H1 (cell line): ENCODE measurements around the gene MYL9. TPM values are rescaled to one million over a fixed set of nuclear protein-coding genes. Genes with fewer than 3 reads are reported as not detected.

Source experiments
- CTCF ChIA-PET: fragments of 300-600 bp; sonication (Branson Sonifier 250); formaldehyde crosslinking; loops from one replicate; lab custom pipeline; 2021; ENCODE audit not compliant: partially characterized antibody; lab: Charles Lee
- POLR2A ChIA-PET: fragments of 300-600 bp; sonication (Branson Sonifier 250); formaldehyde crosslinking; loops from one replicate; lab custom pipeline; 2021; ENCODE audit warnings: inconsistent platforms; ENCODE audit not compliant: partially characterized antibody; lab: Charles Lee
- DNase-seq, 2 experiments: peaks; one replicate each; pipeline versions ENCODE4 v3.0.0 to v3.0.0-alpha.2; 2010 to 2022; ENCODE audit warnings: low spot score in 2 of 2, low read depth in 1 of 2, mixed read lengths in 1 of 2
- FAIRE-seq: peaks from 2 replicates; lab custom pipeline; 2011; peaks lifted over from hg19 to GRCh38; lab: Jason Lieb, UNC
- H2AFZ ChIP-seq: 2 replicates; pipeline ENCODE4 v1.8.1; 2012; ENCODE audit warnings: low read length, inconsistent platforms
- H2AK5ac ChIP-seq: 2 replicates; pipeline ENCODE4 v1.6.1; 2013; ENCODE audit warnings: low read depth, low read length
- H2BK120ac ChIP-seq: replicated peaks from 2 replicates; pipeline ENCODE3; 2013; ENCODE audit warnings: low read depth, low read length, inconsistent platforms
- H2BK12ac ChIP-seq: 2 replicates; pipeline ENCODE4 v1.6.1; 2013; ENCODE audit warnings: low read depth, low read length
- H2BK15ac ChIP-seq: 2 replicates; pipeline ENCODE4 v1.6.1; 2013; ENCODE audit warnings: low read length
- H2BK20ac ChIP-seq: 2 replicates; pipeline ENCODE4 v1.6.1; 2013; ENCODE audit warnings: low read length
- H2BK5ac ChIP-seq: 2 replicates; pipeline ENCODE4 v1.6.1; 2013; ENCODE audit warnings: low read depth, low read length
- H3K14ac ChIP-seq: 2 replicates; pipeline ENCODE4 v1.6.1; 2013; ENCODE audit warnings: inconsistent platforms; ENCODE audit not compliant: insufficient read length
- H3K18ac ChIP-seq: 2 replicates; pipeline ENCODE4 v1.6.1; 2013; ENCODE audit warnings: low read length; ENCODE audit errors: extremely low read depth
- H3K23ac ChIP-seq: 2 replicates; pipeline ENCODE4 v1.6.1; 2013; ENCODE audit warnings: inconsistent platforms; ENCODE audit not compliant: insufficient read length
- H3K23me2 ChIP-seq: 2 replicates; pipeline ENCODE4 v1.6.1; 2013; ENCODE audit warnings: low read depth, low read length
- H3K27ac ChIP-seq: 2 replicates; pipeline ENCODE4 v1.6.1; 2011; ENCODE audit warnings: low read depth, low read length, inconsistent platforms
- H3K27me3 ChIP-seq, 4 experiments: replicated peaks in 1 of 4; 1 replicate in 1 of 4; 2 replicates in 3 of 4; pipeline versions ENCODE4 v1.6.1 to v1.8.1; 2011 to 2013; ENCODE audit warnings: low read length in 3 of 4, mild to moderate bottlenecking in 3 of 4, inconsistent platforms in 2 of 4, mixed read lengths in 2 of 4, moderate library complexity in 1 of 4; ENCODE audit not compliant: control insufficient read depth in 3 of 4, insufficient read depth in 3 of 4; ENCODE audit errors: extremely low read depth in 1 of 4
- H3K36me3 ChIP-seq, 4 experiments: 2 replicates each; pipeline versions ENCODE4 v1.6.1 to v1.8.1; 2011 to 2013; ENCODE audit warnings: mild to moderate bottlenecking in 4 of 4, low read length in 3 of 4, moderate library complexity in 2 of 4, control low read depth in 1 of 4, inconsistent platforms in 1 of 4; ENCODE audit not compliant: insufficient read depth in 4 of 4, control insufficient read depth in 2 of 4
- H3K4ac ChIP-seq: replicated peaks from 2 replicates; pipeline ENCODE3; 2013; ENCODE audit warnings: low read length, low read depth, mixed read lengths, inconsistent platforms; ENCODE audit not compliant: insufficient read length
- H3K4me1 ChIP-seq, 4 experiments: replicated peaks in 1 of 4; 1 replicate in 1 of 4; 2 replicates in 3 of 4; pipeline versions ENCODE4 v1.6.1 to v1.8.1; 2011 to 2013; ENCODE audit warnings: low read length in 3 of 4, inconsistent platforms in 2 of 4, mixed read lengths in 1 of 4; ENCODE audit not compliant: insufficient read depth in 4 of 4, control insufficient read depth in 3 of 4
- H3K4me2 ChIP-seq, 2 experiments: 2 replicates each; pipeline versions ENCODE4 v1.6.1 to v1.8.1; 2011 to 2013; ENCODE audit warnings: low read depth in 2 of 2, low read length in 2 of 2, control low read depth in 1 of 2, inconsistent platforms in 1 of 2, mild to moderate bottlenecking in 1 of 2; ENCODE audit not compliant: insufficient read depth in 1 of 2
- H3K4me3 ChIP-seq, 4 experiments: fragments of 200-600, 300-600 bp in 1 of 4; sonication (generic), shearing (Covaris generic), sonication (Bioruptor Twin) in 1 of 4; 2 replicates each; pipeline versions ENCODE4 v1.5.1 to v1.8.1; 2011 to 2016; ENCODE audit warnings: low read length in 4 of 4, low read depth in 3 of 4, control low read depth in 2 of 4, inconsistent platforms in 2 of 4, mild to moderate bottlenecking in 2 of 4, mixed read lengths in 1 of 4, moderate library complexity in 1 of 4; ENCODE audit not compliant: insufficient read depth in 2 of 4; ENCODE audit errors: extremely low read depth in 1 of 4
- H3K56ac ChIP-seq: replicated peaks from 2 replicates; pipeline ENCODE3; 2013; ENCODE audit warnings: low read depth, mild to moderate bottlenecking, mixed read lengths, low read length, inconsistent platforms; ENCODE audit not compliant: insufficient read length
- H3K79me1 ChIP-seq: 2 replicates; pipeline ENCODE4 v1.6.1; 2013; ENCODE audit warnings: low read depth, low read length, control low read depth
- H3K79me2 ChIP-seq, 2 experiments: 2 replicates each; pipeline versions ENCODE4 v1.6.1 to v1.8.1; 2012 to 2013; ENCODE audit warnings: low read length in 2 of 2, mild to moderate bottlenecking in 2 of 2, inconsistent platforms in 1 of 2; ENCODE audit not compliant: insufficient read depth in 2 of 2, control insufficient read depth in 1 of 2
- H3K9ac ChIP-seq, 4 experiments: replicated peaks in 1 of 4; 1 replicate in 1 of 4; 2 replicates in 3 of 4; pipeline versions ENCODE4 v1.6.1 to v1.8.1; 2011 to 2013; ENCODE audit warnings: low read depth in 3 of 4, low read length in 3 of 4, control low read depth in 2 of 4, mild to moderate bottlenecking in 2 of 4, moderate library complexity in 2 of 4, inconsistent platforms in 1 of 4; ENCODE audit errors: extremely low read depth in 1 of 4
- H3K9me3 ChIP-seq, 2 experiments: 2 replicates each; pipeline versions ENCODE4 v1.6.1 to v1.8.1; 2012 to 2013; ENCODE audit warnings: mild to moderate bottlenecking in 2 of 2, moderate library complexity in 2 of 2, control low read depth in 1 of 2, inconsistent platforms in 1 of 2, low read depth in 1 of 2, low read length in 1 of 2, mixed read lengths in 1 of 2; ENCODE audit not compliant: insufficient read depth in 2 of 2
- H4K20me1 ChIP-seq, 2 experiments: replicated peaks in 1 of 2; 2 replicates each; pipeline versions ENCODE3 to v1.8.1; 2011 to 2013; ENCODE audit warnings: inconsistent platforms in 2 of 2, low read length in 2 of 2, mild to moderate bottlenecking in 1 of 2; ENCODE audit not compliant: insufficient read depth in 2 of 2, control insufficient read depth in 1 of 2
- H4K5ac ChIP-seq: 2 replicates; pipeline ENCODE4 v1.6.1; 2013; ENCODE audit warnings: low read length, low read depth, mixed read lengths, inconsistent platforms; ENCODE audit not compliant: insufficient read length
- H4K8ac ChIP-seq: 2 replicates; pipeline ENCODE4 v1.8.0; 2013; ENCODE audit warnings: mild to moderate bottlenecking, moderate library complexity, low read length, inconsistent platforms; ENCODE audit not compliant: insufficient read depth; ENCODE audit errors: extremely low read depth
- H4K91ac ChIP-seq: replicated peaks from 2 replicates; pipeline ENCODE3; 2013; ENCODE audit warnings: low read length, mixed read lengths, inconsistent platforms; ENCODE audit not compliant: insufficient read length
- ASH2L ChIP-seq: fragments of 200-600, 300-600 bp; sonication (generic); IDR thresholded peaks from one replicate; pipeline ENCODE4 v1.7.1; 2017; ENCODE audit warnings: low read length
- BACH1 ChIP-seq: IDR thresholded peaks from 2 replicates; pipeline ENCODE4 v1.6.1; 2012; ENCODE audit warnings: low read length, improper control_type of control experiment
- CBX5 ChIP-seq: fragments of 300-800, 300-1000 bp; sonication (generic); IDR thresholded peaks from 2 replicates; pipeline ENCODE4 v1.7.1; 2016; ENCODE audit warnings: antibody characterized with exemption, low read length, low read depth
- CHD1 ChIP-seq: IDR thresholded peaks from 2 replicates; pipeline ENCODE4 v1.6.1; 2012; ENCODE audit warnings: low read depth, low read length, improper control_type of control experiment
- CREB1 ChIP-seq: IDR thresholded peaks from 2 replicates; pipeline ENCODE4 v1.6.1; 2012; ENCODE audit warnings: inconsistent platforms
- EP300 ChIP-seq, 2 experiments: IDR thresholded peaks; 1 replicate in 1 of 2; 2 replicates in 1 of 2; pipeline ENCODE4 v1.6.1; 2011 to 2012; ENCODE audit warnings: low read depth in 2 of 2, low read length in 2 of 2, mild to moderate bottlenecking in 2 of 2, borderline replicate concordance in 1 of 2, inconsistent platforms in 1 of 2, moderate library complexity in 1 of 2
- JUN ChIP-seq: IDR thresholded peaks from 2 replicates; pipeline ENCODE4 v1.6.1; 2011; ENCODE audit warnings: low read depth, mild to moderate bottlenecking, improper control_type of control experiment, low read length
- NRF1 ChIP-seq: IDR thresholded peaks from 2 replicates; pipeline ENCODE4 v1.6.1; 2011; ENCODE audit warnings: mild to moderate bottlenecking, low read depth, low read length, improper control_type of control experiment
- PHF8 ChIP-seq: fragments of 200-600 bp; sonication (generic); conservative IDR thresholded peaks from 2 replicates; pipeline ENCODE4 v1.7.1; 2012; ENCODE audit warnings: low read depth, mild to moderate bottlenecking, inconsistent platforms, low read length, moderate library complexity
- SIRT6 ChIP-seq: IDR thresholded peaks from one replicate; pipeline ENCODE4 v1.7.1; 2012; ENCODE audit warnings: low read length, inconsistent platforms
- WGBS, 2 experiments: shearing (Covaris generic) in 1 of 2; methylation state at CpG; one replicate each; pipeline versions ENCODE4 v1.1.6 to v1.1.7; 2013 to 2015; ENCODE audit warnings: low lambda C conversion rate in 2 of 2, mixed read lengths in 2 of 2, inconsistent platforms in 1 of 2, low coverage in 1 of 2, missing lambda C conversion rate in 1 of 2; ENCODE audit not compliant: insufficient replicate concordance in 2 of 2, insufficient coverage in 1 of 2, insufficient read length in 1 of 2; ENCODE audit errors: extremely low coverage in 1 of 2, missing lambda C conversion rate in 1 of 2; 5-methylcytosine and 5-hydroxymethylcytosine counted together
- polyA plus RNA-seq, 7 experiments: library from polyadenylated mRNA; depleted of rRNA in 3 of 7; stranded (reverse) in 5 of 7; unstranded in 2 of 7; fragments of >200 nt in 5 of 7; fragments of 200-250 nt in 2 of 7; gene quantifications; 1 replicate in 5 of 7; 2 replicates in 1 of 7; 4 replicates in 1 of 7; pipeline versions ENCODE4 v1.2.1 to v1.2.3, GENCODE V29; 2011 to 2013; ENCODE audit warnings: missing spikeins in 2 of 7, mixed read lengths in 2 of 7
- total RNA-seq: library from RNA; stranded (reverse); fragmentation: NEBNext Ultra II Directional; extraction: Animal tissue kit (Norgen Biotek cat#: 25700); gene quantifications from 2 replicates; pipeline ENCODE4 v1.2.1, GENCODE V29; 2021
- TF ChIP-seq, protein P1 (sequence below): IDR thresholded peaks from 2 replicates; pipeline ENCODE4 v1.6.1; 2012; ENCODE audit warnings: inconsistent platforms

MYL9 gene
- total and polyA plus RNA-seq, 2 of the 8 experiments (the other 6 are each of a cell fraction or from before 2014, with no cell fraction given), result 26.8 to 193 TPM

DNA sequence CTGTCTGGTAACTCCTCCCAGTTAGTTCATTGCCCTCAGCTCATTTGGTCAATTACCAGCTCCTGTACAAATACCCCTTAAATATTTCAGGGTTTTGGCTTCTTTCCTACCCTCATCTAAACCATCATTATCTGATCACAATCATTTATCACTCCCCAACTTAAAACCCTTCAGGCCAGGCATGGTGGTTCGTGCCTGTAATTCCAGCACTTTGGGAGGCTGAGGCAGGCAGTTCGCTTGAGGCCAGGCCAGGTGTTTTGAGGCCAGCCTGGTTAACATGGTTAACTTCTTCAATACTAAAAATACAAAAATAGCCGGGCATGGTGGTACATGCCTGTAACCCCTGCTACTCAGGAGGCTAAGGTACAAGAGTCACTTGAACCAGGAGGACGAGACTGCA, 41.5 kb downstream of the MYL9 start:
- Histone ChIP-seq H2BK12ac (no peak overlapping the region), H2BK120ac (no peak overlapping the region), H4K5ac (no peak overlapping the region), H3K27ac (no peak overlapping the region), H3K4me2 (no peak overlapping the region), H3K14ac (no peak overlapping the region), H3K27me3 (no peaks in the 10 kb centered on the region), H3K4me3 (no peak overlapping the region), H2BK15ac (no peak overlapping the region), H3K4me1 (peaks cover 3 to 17% (median 11%) of the 10 kb centered on the region in 4 experiments; a peak in 6 of 7 replicates), H3K9me3 (peaks cover 6 to 7% of the 10 kb centered on the region in 2 experiments; a peak in 2 of 4 replicates), H3K4ac (no peak overlapping the region), H3K18ac (no peak overlapping the region), H3K79me1 (peaks cover 12% of the 10 kb centered on the region), H4K91ac (no peak overlapping the region), H2AK5ac (no peak overlapping the region), H3K56ac (no peak overlapping the region), H2AFZ (no peak overlapping the region), H2BK20ac (no peak overlapping the region), H4K8ac (no peak overlapping the region), H3K9ac (no peak overlapping the region), H3K79me2 (peaks cover 0 to 25% of the 10 kb centered on the region in 2 experiments; a peak in 2 of 4 replicates), H3K23ac (no peak overlapping the region), H2BK5ac (no peak overlapping the region), H3K36me3 (peaks cover 4 to 58% (median 26%) of the 10 kb centered on the region in 4 experiments), H3K23me2 (no peaks in the 10 kb centered on the region), H4K20me1 (peaks cover 0 to 4% of the 10 kb centered on the region in 2 experiments)
- TF ChIP-seq SIRT6, result no peak
- no peak for TF ChIP-seq CREB1
- no peak for TF ChIP-seq PHF8
- TF ChIP-seq ASH2L, result no peak
- no peak for TF ChIP-seq CBX5
- TF ChIP-seq NRF1, result no peak
- TF ChIP-seq JUN, result no peak
- no peak for TF ChIP-seq CHD1
- TF ChIP-seq EP300 (IDR thresholded peaks at IDR 0.05; ENCODE audit: borderline replicate concordance in 1 of 2, low read depth in 2 of 2, low read length in 2 of 2), result no peak
- no peak for TF ChIP-seq BACH1
- TF ChIP-seq, protein P1, sequence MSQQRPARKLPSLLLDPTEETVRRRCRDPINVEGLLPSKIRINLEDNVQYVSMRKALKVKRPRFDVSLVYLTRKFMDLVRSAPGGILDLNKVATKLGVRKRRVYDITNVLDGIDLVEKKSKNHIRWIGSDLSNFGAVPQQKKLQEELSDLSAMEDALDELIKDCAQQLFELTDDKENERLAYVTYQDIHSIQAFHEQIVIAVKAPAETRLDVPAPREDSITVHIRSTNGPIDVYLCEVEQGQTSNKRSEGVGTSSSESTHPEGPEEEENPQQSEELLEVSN, result no peak
- FAIRE-seq (no peak), DNase-seq (no peak)
- ChIA-PET CTCF (interaction anchor here (1.5 to 14.2 kb wide), 3 partner anchors 9 to 42 kb away, joined by 3 to 202 read pairs (median 17); partner anchors contain the start of genes MYL9 and TGIF2), POLR2A (interaction anchor here (9.0 to 26.6 kb wide), 2 partner anchors 10 to 22 kb away, joined by 60 to 388 read pairs; partner anchors contain the start of genes RAB5IF and TGIF2)
- WGBS, 2 experiments, result 84% methylated on average over 4 of the region's 4 CpGs; no CpG with 5 or more reads in 1 of the 2 experiments
